B cell (primary cell): ENCODE data around the gene WBP1L. TPM values are rescaled to one million over a fixed set of nuclear protein-coding genes. Genes with fewer than 3 reads are reported as not detected.

ENCODE experiments used
- ATAC-seq: fragments of 200-7000 bp; cut with Tn5 transposase; one replicate; pipeline ENCODE4 v1.10.0; 2021; ENCODE audit warnings: low read depth, mild to moderate bottlenecking, moderate number of reproducible peaks, moderate library complexity
- CTCF ChIA-PET: fragments of 350-600 bp; sonication (Branson Sonifier 250); formaldehyde crosslinking; loops from one replicate; lab custom pipeline; 2021; ENCODE audit warnings: antibody characterized with exemption, inconsistent platforms; lab: Charles Lee
- POLR2A ChIA-PET: fragments of 350-600 bp; sonication (Branson Sonifier 250); formaldehyde crosslinking; loops from one replicate; lab custom pipeline; 2021; ENCODE audit warnings: antibody characterized with exemption; lab: Charles Lee
- DNase-seq: peaks from one replicate; pipeline ENCODE4 v3.0.0; 2013
- H2AFZ ChIP-seq: 2 replicates; pipeline ENCODE4 v1.6.1; 2012; ENCODE audit warnings: mild to moderate bottlenecking, low read depth, low read length; ENCODE audit not compliant: insufficient read depth, poor library complexity, severe bottlenecking
- H3K27ac ChIP-seq, 2 donors: 1 replicate in 1 of 2; 2 replicates in 1 of 2; pipeline ENCODE4 v1.5.1; 2012 to 2013; ENCODE audit warnings: low read length in 2 of 2, mild to moderate bottlenecking in 2 of 2, moderate library complexity in 1 of 2
- H3K27me3 ChIP-seq, 4 experiments: fragments of 200-600 bp in 1 of 4; sonication (generic) in 1 of 4; replicated peaks in 1 of 4; 1 replicate in 2 of 4; 2 replicates in 2 of 4; pipeline versions ENCODE4 v1.6.1 to v1.7.0; 2013 to 2016; ENCODE audit warnings: low read length in 3 of 4, mild to moderate bottlenecking in 2 of 4, mixed read lengths in 1 of 4, moderate library complexity in 1 of 4; ENCODE audit not compliant: insufficient read depth in 4 of 4, control insufficient read depth in 3 of 4; ENCODE audit errors: control extremely low read depth in 1 of 4
- H3K36me3 ChIP-seq, 2 experiments: replicated peaks in 1 of 2; 1 replicate in 1 of 2; 2 replicates in 1 of 2; pipeline versions ENCODE4 v1.6.1 to v1.7.1; 2013; ENCODE audit warnings: low read length in 1 of 2; ENCODE audit not compliant: insufficient read depth in 2 of 2, control insufficient read depth in 1 of 2; ENCODE audit errors: control extremely low read depth in 1 of 2, extremely low read depth in 1 of 2
- H3K4me1 ChIP-seq, 2 donors: fragments of 200-600 bp in 1 of 2; sonication (generic) in 1 of 2; 1 replicate in 1 of 2; 2 replicates in 1 of 2; pipeline versions ENCODE4 v1.5.1 to v1.6.1; 2013 to 2017; ENCODE audit warnings: low read length in 2 of 2; ENCODE audit not compliant: control insufficient read depth in 2 of 2, insufficient read depth in 2 of 2
- H3K4me2 ChIP-seq: replicated peaks from 2 replicates; pipeline ENCODE3; 2012; ENCODE audit warnings: mild to moderate bottlenecking, low read depth, low read length; ENCODE audit not compliant: poor library complexity, severe bottlenecking
- H3K4me3 ChIP-seq, 5 experiments: fragments of 200-600 bp in 1 of 5; sonication (generic) in 1 of 5; 1 replicate in 3 of 5; 2 replicates in 2 of 5; pipeline versions ENCODE4 v1.5.1 to v1.7.0; 2011 to 2016; ENCODE audit warnings: low read length in 4 of 5, mild to moderate bottlenecking in 4 of 5, low read depth in 2 of 5, control low read depth in 1 of 5, moderate library complexity in 1 of 5; ENCODE audit not compliant: insufficient read depth in 1 of 5; ENCODE audit errors: control extremely low read depth in 1 of 5, extremely low read depth in 1 of 5
- H3K79me2 ChIP-seq: fragments of 200-600 bp; sonication (generic); one replicate; pipeline ENCODE4 v1.6.0; 2016; ENCODE audit warnings: low read length; ENCODE audit not compliant: control insufficient read depth, insufficient read depth
- H3K9ac ChIP-seq: fragments of 200-600 bp; sonication (generic); 2 replicates; pipeline ENCODE4 v1.6.1; 2017; ENCODE audit warnings: mild to moderate bottlenecking, low read length, moderate library complexity
- H3K9me3 ChIP-seq, 3 donors: one replicate each; pipeline versions ENCODE4 v1.6.1 to v1.7.1; 2013; ENCODE audit warnings: low read length in 2 of 3; ENCODE audit not compliant: control insufficient read depth in 2 of 3, insufficient read depth in 1 of 3; ENCODE audit errors: control extremely low read depth in 1 of 3
- H4K20me1 ChIP-seq: 2 replicates; pipeline ENCODE4 v1.6.0; 2012; ENCODE audit warnings: mild to moderate bottlenecking, low read length; ENCODE audit not compliant: insufficient read depth, control insufficient read depth, poor library complexity, severe bottlenecking
- H3K27ac Mint-ChIP-seq: one replicate; pipeline ENCODE4 v1.8.0; 2021; ENCODE audit warnings: mixed read lengths
- H3K27me3 Mint-ChIP-seq: one replicate; pipeline ENCODE4 v1.8.0; 2021; ENCODE audit warnings: mixed read lengths
- H3K4me1 Mint-ChIP-seq: one replicate; pipeline ENCODE4 v1.8.0; 2021; ENCODE audit warnings: mixed read lengths
- H3K4me3 Mint-ChIP-seq: one replicate; pipeline ENCODE4 v1.8.0; 2021; ENCODE audit warnings: mixed read lengths
- H3K9me3 Mint-ChIP-seq: one replicate; pipeline ENCODE4 v1.8.0; 2022; ENCODE audit warnings: mixed read lengths; ENCODE audit not compliant: insufficient read depth
- EZH2 ChIP-seq: IDR thresholded peaks from 2 replicates; pipeline ENCODE4 v1.6.1; 2012; ENCODE audit warnings: borderline replicate concordance, low read depth, mild to moderate bottlenecking, moderate library complexity, low read length; ENCODE audit not compliant: insufficient read depth, poor library complexity, severe bottlenecking
- WGBS: methylation state at CpG from one replicate; pipeline ENCODE4 v1.1.5; 2013; ENCODE audit warnings: missing lambda C conversion rate; ENCODE audit not compliant: insufficient coverage; 5-methylcytosine and 5-hydroxymethylcytosine counted together
- intact Hi-C: fragments of 100-400 bp; cut with micrococcal nuclease; formaldehyde crosslinking; loops from one replicate; pipeline ENCODE4 v1.10.0; 2022
- polyA plus RNA-seq: library from polyadenylated mRNA; depleted of rRNA; stranded (reverse); fragments of >200 nt; gene quantifications from 2 replicates; pipeline ENCODE4 v1.2.3, GENCODE V29; 2012
- total RNA-seq, 2 donors: library from RNA; stranded (reverse); fragments of 120-200 nt in 1 of 2; gene quantifications; 1 replicate in 1 of 2; 2 replicates in 1 of 2; pipeline versions ENCODE4 v1.2.3 to v1.2.4, GENCODE V29; 2013 to 2022
- TF ChIP-seq, protein P1 (sequence below): fragments of 200-600 bp; IDR thresholded peaks from one replicate; pipeline ENCODE4 v1.8.0; 2022; ENCODE audit warnings: antibody characterized with exemption, mild to moderate bottlenecking

Gene WBP1L
- total and polyA plus RNA-seq, 2 donors (not counting 1 experiment from before 2014, with no cell fraction given): 14.3 to 43.2 TPM

DNA sequence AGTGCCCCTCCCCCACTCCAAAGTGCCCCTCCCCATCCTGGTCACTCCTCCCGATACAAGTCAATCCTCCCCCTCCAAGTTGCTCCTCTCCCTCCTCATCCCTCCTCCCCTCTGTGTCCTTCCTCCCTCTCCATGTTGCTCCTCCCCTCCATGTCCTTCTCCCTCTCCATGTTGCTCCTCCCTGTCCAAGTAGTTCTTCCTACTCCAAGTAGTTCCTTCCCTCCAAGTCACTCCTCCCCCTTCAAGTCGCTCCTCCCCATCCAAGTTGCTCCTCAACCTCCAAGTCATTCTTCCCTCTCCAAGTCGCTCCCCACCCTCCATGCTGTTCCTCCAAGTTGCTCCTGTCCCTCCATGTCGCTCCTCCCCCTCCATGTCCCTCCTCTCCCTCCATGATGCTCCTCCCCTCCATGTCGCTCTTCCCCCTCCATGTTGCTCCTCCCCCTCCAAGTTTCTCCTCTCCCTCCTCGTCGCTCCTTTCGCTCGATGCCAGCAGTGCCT lies 8.6 kb upstream of the WBP1L start:
- H3K4me3 Mint-ChIP-seq: no peak overlapping the region
- no peak overlapping the region for H3K9ac ChIP-seq

GRCh38 chr10:102738692-102739121 lies 5.0 kb upstream of the WBP1L start:
- no peak overlapping the region for H3K9ac ChIP-seq
- H3K4me2 ChIP-seq: no peak overlapping the region
- no peaks in the 10 kb centered on the region for H3K9me3 Mint-ChIP-seq
- H3K27me3 ChIP-seq: peaks cover 0 to 2% (median 0%) of the 10 kb centered on the region in 4 experiments
- DNase-seq (no peak), ATAC-seq (no peak)
- no peaks in the 10 kb centered on the region for H4K20me1 ChIP-seq
- peak overlapping the region in 1 of 2 donors; percentile 31 for H3K27ac ChIP-seq
- H3K27me3 Mint-ChIP-seq: no peaks in the 10 kb centered on the region
- CTCF ChIA-PET: interaction anchor here (0.8 kb wide), 1 partner anchor 13 kb away, joined by 3 read pairs; no protein-coding TSS in a partner anchor
- H3K4me1 ChIP-seq: peaks cover 6 to 7% of the 10 kb centered on the region in 2 donors
- intact Hi-C loops: no loop called here
- H3K4me3 ChIP-seq: no peak overlapping the region
- no peak overlapping the region for H3K4me3 Mint-ChIP-seq
- TF ChIP-seq EZH2: no peak
- TF ChIP-seq, protein P1, sequence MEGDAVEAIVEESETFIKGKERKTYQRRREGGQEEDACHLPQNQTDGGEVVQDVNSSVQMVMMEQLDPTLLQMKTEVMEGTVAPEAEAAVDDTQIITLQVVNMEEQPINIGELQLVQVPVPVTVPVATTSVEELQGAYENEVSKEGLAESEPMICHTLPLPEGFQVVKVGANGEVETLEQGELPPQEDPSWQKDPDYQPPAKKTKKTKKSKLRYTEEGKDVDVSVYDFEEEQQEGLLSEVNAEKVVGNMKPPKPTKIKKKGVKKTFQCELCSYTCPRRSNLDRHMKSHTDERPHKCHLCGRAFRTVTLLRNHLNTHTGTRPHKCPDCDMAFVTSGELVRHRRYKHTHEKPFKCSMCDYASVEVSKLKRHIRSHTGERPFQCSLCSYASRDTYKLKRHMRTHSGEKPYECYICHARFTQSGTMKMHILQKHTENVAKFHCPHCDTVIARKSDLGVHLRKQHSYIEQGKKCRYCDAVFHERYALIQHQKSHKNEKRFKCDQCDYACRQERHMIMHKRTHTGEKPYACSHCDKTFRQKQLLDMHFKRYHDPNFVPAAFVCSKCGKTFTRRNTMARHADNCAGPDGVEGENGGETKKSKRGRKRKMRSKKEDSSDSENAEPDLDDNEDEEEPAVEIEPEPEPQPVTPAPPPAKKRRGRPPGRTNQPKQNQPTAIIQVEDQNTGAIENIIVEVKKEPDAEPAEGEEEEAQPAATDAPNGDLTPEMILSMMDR: no peak
- H3K36me3 ChIP-seq: peaks cover 0 to 4% of the 10 kb centered on the region in 2 experiments
- H3K9me3 ChIP-seq: no peaks in the 10 kb centered on the region
- no peak overlapping the region for H2AFZ ChIP-seq
- POLR2A ChIA-PET: no interaction called here
- peaks cover 1% of the 10 kb centered on the region for H3K79me2 ChIP-seq
- peak overlapping the region; percentile 32 for H3K27ac Mint-ChIP-seq
- H3K4me1 Mint-ChIP-seq: peaks cover 12% of the 10 kb centered on the region

More for the DNA sequence above, 8.6 kb upstream of the WBP1L start:
- Mint-ChIP-seq H3K9me3 (no peaks in the 10 kb centered on the region), H3K27ac (no peak overlapping the region), H3K4me1 (peaks cover 2% of the 10 kb centered on the region), H3K27me3 (no peaks in the 10 kb centered on the region)
- ChIA-PET CTCF (interaction anchor here (1.6 kb wide), 1 partner anchor 9 kb away, joined by 9 read pairs; the partner anchor contains the start of gene WBP1L), POLR2A (no interaction called here)
- no peaks in the 10 kb centered on the region for H3K27me3 ChIP-seq
- 92% methylated on average over 4 of the region's 9 CpGs for WGBS
- no peaks in the 10 kb centered on the region for H3K4me1 ChIP-seq
- H3K27ac ChIP-seq: no peak overlapping the region
- intact Hi-C loops: no loop called here
- DNase-seq (no peak), ATAC-seq (no peak)
- H3K9me3 ChIP-seq: no peaks in the 10 kb centered on the region
- H3K4me3 ChIP-seq: no peak overlapping the region
- H3K4me2 ChIP-seq: no peak overlapping the region
- no peaks in the 10 kb centered on the region for H3K79me2 ChIP-seq
- TF ChIP-seq EZH2: no peak
- TF ChIP-seq, protein P1: no peak
- no peak overlapping the region for H2AFZ ChIP-seq
- peaks cover 0 to 8% of the 10 kb centered on the region in 2 experiments for H3K36me3 ChIP-seq
- no peaks in the 10 kb centered on the region for H4K20me1 ChIP-seq
